GM23248 (cell line): Measurements from ENCODE around the gene ATP5ME. TPM values are rescaled to one million over a fixed set of nuclear protein-coding genes. Genes with fewer than 3 reads are reported as not detected.
A peak's percentile ranks its signal among the peaks of the same experiment; 100 is the strongest.

Experiments
- DNase-seq: peaks from one replicate; pipeline ENCODE4 v3.0.0-alpha.2; 2015
- H2AFZ ChIP-seq: fragments of 200-600 bp; sonication (generic); 2 replicates; pipeline ENCODE4 v1.6.1; 2016; ENCODE audit warnings: antibody characterized with exemption
- H3F3A ChIP-seq: fragments of 200-600 bp; sonication (generic); 2 replicates; pipeline ENCODE4 v1.6.1; 2016; ENCODE audit warnings: mild to moderate bottlenecking, antibody characterized with exemption, mixed run types; ENCODE audit not compliant: insufficient read depth
- H3K27ac ChIP-seq: fragments of 200-600 bp; sonication (generic); 2 replicates; pipeline ENCODE4 v1.5.1; 2016; ENCODE audit warnings: mild to moderate bottlenecking
- H3K27me3 ChIP-seq: fragments of 200-600 bp; sonication (generic); replicated peaks from 2 replicates; pipeline ENCODE4 v1.6.1; 2016; ENCODE audit warnings: mild to moderate bottlenecking; ENCODE audit not compliant: insufficient read depth
- H3K36me3 ChIP-seq: fragments of 200-600 bp; sonication (generic); 2 replicates; pipeline ENCODE4 v1.6.1; 2016; ENCODE audit warnings: low read depth, mild to moderate bottlenecking
- H3K4me1 ChIP-seq: fragments of 200-600 bp; sonication (generic); 2 replicates; pipeline ENCODE4 v1.6.1; 2016; ENCODE audit warnings: mild to moderate bottlenecking; ENCODE audit not compliant: insufficient read depth
- H3K4me2 ChIP-seq: fragments of 200-600 bp; sonication (generic); one replicate; pipeline ENCODE4 v1.6.1; 2016; ENCODE audit warnings: mild to moderate bottlenecking; ENCODE audit not compliant: unreplicated experiment
- H3K4me3 ChIP-seq: fragments of 200-600 bp; sonication (generic); 2 replicates; pipeline ENCODE4 v1.5.1; 2016; ENCODE audit warnings: mild to moderate bottlenecking
- H3K79me2 ChIP-seq: fragments of 200-600 bp; sonication (generic); 2 replicates; pipeline ENCODE4 v1.6.1; 2016; ENCODE audit warnings: mild to moderate bottlenecking; ENCODE audit not compliant: insufficient read depth
- H3K9ac ChIP-seq: fragments of 200-600 bp; sonication (generic); 2 replicates; pipeline ENCODE4 v1.6.1; 2016; ENCODE audit warnings: mild to moderate bottlenecking
- H3K9me2 ChIP-seq: fragments of 200-600 bp; sonication (generic); 2 replicates; pipeline ENCODE4 v1.6.1; 2016; ENCODE audit warnings: mixed run types, mild to moderate bottlenecking, moderate library complexity; ENCODE audit not compliant: insufficient read depth
- H3K9me3 ChIP-seq: fragments of 200-600 bp; sonication (generic); one replicate; pipeline ENCODE4 v1.6.1; 2017; ENCODE audit warnings: low read depth
- H4K20me1 ChIP-seq: fragments of 200-600 bp; sonication (generic); 2 replicates; pipeline ENCODE4 v1.6.0; 2016; ENCODE audit not compliant: insufficient read depth
- EZH2 ChIP-seq: fragments of 200-600 bp; sonication (generic); IDR thresholded peaks from 2 replicates; pipeline ENCODE4 v1.6.1; 2018; ENCODE audit warnings: antibody characterized with exemption, mild to moderate bottlenecking; ENCODE audit not compliant: insufficient read depth, poor library complexity, severe bottlenecking
- EZH2phosphoT487 ChIP-seq: fragments of 200-600 bp; sonication (generic); IDR thresholded peaks from 2 replicates; pipeline ENCODE4 v1.6.1; 2018; ENCODE audit warnings: antibody characterized with exemption, moderate library complexity, mild to moderate bottlenecking, low read depth; ENCODE audit not compliant: insufficient read depth
- WGBS, 2 experiments: methylation state at CpG; one replicate each; pipeline ENCODE4 v1.1.6; 2015 to 2017; ENCODE audit warnings: low lambda C conversion rate in 2 of 2, low coverage in 1 of 2; ENCODE audit errors: missing lambda C conversion rate in 2 of 2; 5-methylcytosine and 5-hydroxymethylcytosine counted together
- in situ Hi-C: fragments of 300-500 bp; cut with MboI; formaldehyde crosslinking; loops from 2 replicates; pipeline ENCODE4 v1.15.0; 2020
- polyA plus RNA-seq: library from polyadenylated mRNA; unstranded; fragments of >200 nt; fragmentation: Nextera tagmentation; extraction: Ambion mirVana; gene quantifications from 2 replicates; pipeline ENCODE4 v1.2.1, GENCODE V29; 2016
- total RNA-seq: library from RNA; depleted of rRNA; stranded (reverse); fragments of >200 nt; shearing (Covaris generic); gene quantifications from 2 replicates; pipeline ENCODE4 v1.2.3, GENCODE V29; 2014; rRNA removed

Gene ATP5ME
- total RNA-seq (15.6 and 26.3 TPM in 2 replicates), polyA plus RNA-seq (472 and 478 TPM in 2 replicates)

GRCh38 chr4:674172-675035, at the start of gene ATP5ME, which contains the start of gene MYL5:
TSS of gene ATP5ME (minus strand) at chr4:674276. CDS start at chr4:674247, 29 bp downstream.
TSS of gene MYL5 (plus strand) at chr4:674542. CDS start at chr4:678027, 3,485 bp downstream.
- peak; percentile 98 for DNase-seq
- H3K9me2 ChIP-seq: no peaks in the 10 kb centered on the region
- 1 to 2% methylated on average over 26 to 64 of the region's 84 CpGs for WGBS, 2 experiments
- H3K36me3 ChIP-seq: peaks cover 13% of the 10 kb centered on the region; the same call in 1 of the 2 replicates
- peak within 1 kb of the TSS; percentile 80 for H2AFZ ChIP-seq
- no peaks in the 10 kb centered on the region for H3F3A ChIP-seq
- peak within 1 kb of the TSS; percentile 96 for H3K9ac ChIP-seq
- TF ChIP-seq EZH2phosphoT487: no peak
- 0 out of 2 replicates have a peak, but pooled peaks cover 6% of the 10 kb centered on the region for H3K4me1 ChIP-seq
- peak within 1 kb of the TSS; percentile 91 for H3K4me2 ChIP-seq
- in situ Hi-C loops: no loop called here
- no peaks in the 10 kb centered on the region for H3K27me3 ChIP-seq
- no peaks in the 10 kb centered on the region for H4K20me1 ChIP-seq
- peak within 1 kb of the TSS; percentile 77 for H3K27ac ChIP-seq
- H3K4me3 ChIP-seq: peak within 1 kb of the TSS; percentile 83
- no peaks in the 10 kb centered on the region for H3K9me3 ChIP-seq
- peaks cover 27% of the 10 kb centered on the region for H3K79me2 ChIP-seq

- H3K4me2 ChIP-seq: no peak overlapping the region
- in situ Hi-C loops: no loop called here
- H3K9ac ChIP-seq: no peak overlapping the region
- no peaks in the 10 kb centered on the region for H3K27me3 ChIP-seq
- no peaks in the 10 kb centered on the region for H3K36me3 ChIP-seq
- H3K9me3 ChIP-seq: no peaks in the 10 kb centered on the region
- H3K9me2 ChIP-seq: no peaks in the 10 kb centered on the region
- TF ChIP-seq EZH2phosphoT487: no peak
- peaks cover 6% of the 10 kb centered on the region; the same call in 1 of the 2 replicates for H3F3A ChIP-seq
- no peak overlapping the region for H2AFZ ChIP-seq
- H4K20me1 ChIP-seq: no peaks in the 10 kb centered on the region; the same call in 1 of the 2 replicates
- peaks cover 97% of the 10 kb centered on the region for H3K79me2 ChIP-seq
- H3K4me3 ChIP-seq: no peak overlapping the region
- no peak for DNase-seq
- H3K4me1 ChIP-seq: peaks cover 31% of the 10 kb centered on the region
- no peak overlapping the region for H3K27ac ChIP-seq
- WGBS, 2 experiments: 97 to 99% methylated on average over 15 to 61 of the region's 61 CpGs
Measured at GRCh38 chr4:722851-723360, 48.8 kb upstream of the ATP5ME start.

GRCh38 chr4:722169-722725, 48.2 kb upstream of the ATP5ME start:
- no peaks in the 10 kb centered on the region for H3K36me3 ChIP-seq
- H3K79me2 ChIP-seq: peaks cover 97% of the 10 kb centered on the region
- TF ChIP-seq EZH2phosphoT487: no peak
- no peak for TF ChIP-seq EZH2
- H3K9ac ChIP-seq: no peak overlapping the region
- H2AFZ ChIP-seq: no peak overlapping the region
- WGBS, 2 experiments: 76 to 87% methylated on average over 19 to 47 of the region's 47 CpGs
- H3F3A ChIP-seq: peaks cover under 1% of the 10 kb centered on the region; the same call in 1 of the 2 replicates
- no peak overlapping the region for H3K4me3 ChIP-seq
- no peaks in the 10 kb centered on the region for H3K27me3 ChIP-seq
- no peaks in the 10 kb centered on the region for H3K9me2 ChIP-seq
- peaks cover 27% of the 10 kb centered on the region for H3K4me1 ChIP-seq
- in situ Hi-C loops: no loop called here
- H3K27ac ChIP-seq: peak overlapping the region; percentile 83
- H3K9me3 ChIP-seq: no peaks in the 10 kb centered on the region
- no peaks in the 10 kb centered on the region; the same call in 1 of the 2 replicates for H4K20me1 ChIP-seq
- no peak overlapping the region for H3K4me2 ChIP-seq
- DNase-seq: peak; percentile 30
